ENCODE data around the gene KIAA0232.
A peak's percentile ranks its signal among the peaks of the same experiment; 100 is the strongest.
"Not testable (repeated sequence)": the region's sequence is repeated elsewhere in the genome, so short reads cannot be mapped to it uniquely, and the experiment has no call there.

The KIAA0232 gene

GRCh38 chr4:6773616-6774540, 8.6 kb upstream of the KIAA0232 start:
- DNase-seq, result no peak

- no peak for DNase-seq
Measured at GRCh38 chr4:6775746-6776145, 6.8 kb upstream of the KIAA0232 start.

GRCh38 chr4:6776920-6777635, 5.4 kb upstream of the KIAA0232 start:
- DNase-seq, result no peak

GRCh38 chr4:6777636-6778281, 4.8 kb upstream of the KIAA0232 start:
- no peak for DNase-seq

DNA sequence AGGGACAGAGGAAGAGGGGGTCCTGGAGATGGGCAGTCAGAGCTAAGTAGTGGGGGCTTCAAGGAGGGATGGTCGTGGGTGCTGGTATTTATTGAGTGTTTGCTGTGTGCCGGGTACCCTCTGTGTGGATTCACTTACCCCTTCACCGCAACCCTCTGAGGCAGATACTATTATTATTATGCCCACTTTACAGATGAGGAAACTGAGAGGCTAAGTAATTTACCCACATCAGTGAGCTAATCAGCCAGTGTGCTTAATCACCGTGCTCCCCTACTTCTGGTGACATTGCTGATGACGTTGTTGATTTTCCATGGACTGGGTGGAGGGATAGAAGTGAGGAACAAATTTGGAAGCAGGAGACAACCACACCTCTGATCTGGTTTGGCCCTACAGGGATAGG, 4.1 kb upstream of the KIAA0232 start:
- DNase-seq, result no peak

DNA sequence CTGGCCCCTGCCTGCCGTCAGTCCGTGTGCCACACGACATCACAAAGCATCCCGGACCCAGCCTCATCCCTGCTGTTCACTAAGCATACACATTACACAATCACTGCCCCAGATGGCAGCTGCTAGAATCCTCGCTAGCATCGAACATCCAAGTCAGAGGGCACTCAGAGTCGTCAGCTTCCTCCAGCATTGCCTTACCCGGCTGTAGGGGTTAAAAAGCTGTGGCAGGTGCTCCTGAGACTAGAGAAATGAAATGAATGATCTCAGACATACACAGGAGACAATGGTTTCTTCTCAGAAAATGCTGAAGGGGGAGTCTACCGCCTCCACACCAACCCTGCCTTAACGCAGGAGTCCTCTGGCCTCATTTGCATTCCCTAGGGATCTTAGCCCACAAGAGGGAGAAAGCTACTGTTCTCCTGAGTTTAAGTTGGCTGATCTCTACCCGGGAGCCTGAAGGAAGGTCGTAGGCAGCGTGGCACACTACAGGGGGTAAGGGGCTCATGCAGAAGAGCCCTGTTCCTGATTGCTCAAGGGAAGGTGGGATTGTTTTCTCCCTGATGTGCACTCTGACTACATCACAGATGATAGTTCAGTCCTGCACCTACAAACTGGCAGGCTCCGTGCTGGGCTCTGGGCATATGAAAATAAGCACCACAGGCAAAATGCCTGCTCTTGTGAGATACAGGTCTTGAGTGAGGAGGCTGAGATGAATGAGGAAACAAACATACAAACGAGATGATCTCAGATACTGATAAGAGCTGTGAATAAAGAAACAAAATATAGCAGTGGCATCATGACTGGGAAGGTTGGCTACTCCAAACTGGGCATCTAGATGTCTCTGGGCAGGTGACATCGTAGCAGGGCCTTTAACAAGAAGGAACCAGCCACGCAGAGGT, 2.6 kb upstream of the KIAA0232 start:
- DNase-seq, result peak in 15 of 58 donors; percentile 13 to 47 (median 26)

DNA sequence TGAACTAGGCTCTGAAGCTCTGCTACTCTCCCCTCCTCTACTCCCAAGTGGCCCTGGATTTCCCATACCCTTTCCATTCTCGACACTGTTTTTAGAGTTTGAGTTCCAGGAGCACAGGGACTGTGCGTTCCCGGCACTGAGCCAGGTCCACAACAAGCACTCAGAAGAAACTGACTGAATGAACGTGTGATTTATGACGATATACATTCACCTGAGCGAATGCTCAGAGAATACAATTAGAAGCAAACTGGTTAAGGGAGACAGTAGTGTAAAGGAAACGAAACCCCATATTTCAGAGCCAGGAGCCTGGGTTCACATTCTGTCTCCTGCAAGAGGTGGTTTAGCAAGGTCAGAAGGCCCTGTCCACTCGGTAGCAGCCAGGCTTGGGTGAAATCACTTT, 1.4 kb upstream of the KIAA0232 start:
- DNase-seq, result no peak

DNA sequence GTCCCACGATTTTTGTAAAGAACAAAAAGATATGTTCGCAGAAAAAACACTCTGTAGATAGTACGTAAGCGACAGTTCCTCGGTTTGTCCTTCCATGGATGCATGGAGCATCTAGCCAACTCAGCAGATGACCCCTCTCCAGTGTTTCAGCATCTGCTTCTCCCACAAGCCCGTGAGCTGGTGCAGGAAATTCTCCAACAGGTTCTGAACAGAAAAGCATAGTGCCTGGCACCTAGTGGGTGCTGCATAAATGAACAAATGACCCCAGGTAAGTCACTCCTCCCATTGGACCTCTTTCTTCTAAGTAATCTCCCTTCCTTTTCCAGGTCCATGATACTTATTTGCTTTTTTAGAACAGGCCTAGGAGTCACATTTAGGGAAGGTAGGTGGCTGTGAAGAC, 966 bp upstream of the KIAA0232 start:
- no peak for DNase-seq

- DNase-seq, result peak in 1 of 58 donors; percentile 60
Measured at GRCh38 chr4:6782846-6783110, 251 bp downstream of the KIAA0232 start.

- peak; percentile 49 to 96 (median 90) for DNase-seq
Measured at GRCh38 chr4:6783111-6783981, 819 bp downstream of the KIAA0232 start.

- DNase-seq, result no peak
Measured at GRCh38 chr4:6785572-6785925, 3.0 kb downstream of the KIAA0232 start.

DNA sequence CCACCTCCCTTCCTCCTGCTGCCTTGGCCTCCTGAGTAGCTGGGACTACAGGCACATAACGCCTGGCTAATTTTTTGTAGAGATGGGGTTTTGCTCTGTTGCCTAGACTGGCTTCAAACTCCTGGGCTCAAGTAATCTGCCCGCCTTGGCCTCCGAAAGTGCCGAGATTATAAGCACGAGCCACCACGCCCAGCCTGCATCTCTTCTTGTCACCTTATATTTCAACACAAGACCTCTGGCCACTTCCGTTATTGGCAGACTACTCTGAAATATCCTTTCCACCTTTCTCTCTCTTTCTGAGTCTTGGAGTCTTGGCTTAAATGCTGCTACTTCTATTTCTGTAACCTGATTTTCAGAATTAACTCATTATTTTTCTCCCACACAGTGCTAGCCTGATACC, 5.6 kb downstream of the KIAA0232 start:
- no peak for DNase-seq

DNA sequence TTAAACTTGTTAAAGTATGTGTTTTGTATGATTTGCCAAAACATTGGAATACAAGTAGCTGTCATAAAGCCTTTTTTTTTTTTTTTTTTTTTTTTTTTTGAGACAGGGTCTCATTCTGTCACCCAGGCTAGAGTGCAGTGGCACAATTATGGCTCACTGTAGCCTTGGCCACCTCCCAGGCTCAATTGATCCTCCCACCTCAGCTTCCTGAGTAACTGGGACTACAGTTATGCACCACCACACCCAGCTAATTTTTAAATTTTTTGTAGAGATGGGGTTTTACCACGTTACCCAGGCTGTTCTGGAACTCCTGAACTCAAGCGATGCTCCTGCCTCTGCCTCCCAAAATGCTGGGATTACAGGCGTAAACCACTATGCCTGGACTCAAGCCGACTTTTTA, 8.7 kb downstream of the KIAA0232 start:
- DNase-seq, result not testable (repeated sequence)

DNA sequence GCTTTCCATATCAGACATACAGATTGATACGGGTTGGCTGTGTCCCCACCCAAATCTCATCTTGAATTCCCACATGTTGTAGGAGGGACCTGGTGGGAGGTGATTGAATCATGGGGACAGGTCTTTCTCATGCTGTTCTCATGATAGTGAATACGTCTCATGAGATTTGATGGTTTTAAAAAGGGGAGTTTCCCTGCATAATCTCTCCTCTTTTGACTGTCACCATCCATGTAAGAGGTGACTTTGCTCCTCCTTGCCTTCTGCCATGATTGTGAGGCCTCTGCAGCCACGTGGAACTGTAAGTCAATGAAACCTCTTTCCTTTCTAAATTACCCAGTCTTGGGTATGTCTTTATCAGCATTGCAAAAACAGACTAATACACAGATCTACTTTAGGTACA, 9.3 kb downstream of the KIAA0232 start:
- DNase-seq, result not testable (repeated sequence)

DNA sequence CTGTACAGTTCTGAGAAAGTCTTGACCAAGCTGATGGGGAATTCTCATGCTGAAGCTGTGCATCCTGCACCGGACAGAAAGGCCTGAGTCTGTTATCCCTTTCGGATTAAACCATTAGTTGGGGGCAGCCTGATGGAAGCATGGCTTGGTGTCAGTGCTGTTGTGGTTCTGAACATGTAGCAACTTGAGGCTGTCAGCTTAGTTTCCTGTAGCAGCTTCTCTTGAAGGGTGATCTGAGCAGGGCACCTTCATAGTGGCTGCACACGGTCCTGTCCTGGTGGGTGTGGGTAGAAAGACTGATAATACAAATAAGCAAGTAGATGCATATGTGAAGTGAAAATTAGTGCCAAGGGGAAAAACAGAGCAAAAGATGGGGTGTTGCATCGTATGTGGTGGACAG, 11.7 kb downstream of the KIAA0232 start:
- no peak for DNase-seq

DNA sequence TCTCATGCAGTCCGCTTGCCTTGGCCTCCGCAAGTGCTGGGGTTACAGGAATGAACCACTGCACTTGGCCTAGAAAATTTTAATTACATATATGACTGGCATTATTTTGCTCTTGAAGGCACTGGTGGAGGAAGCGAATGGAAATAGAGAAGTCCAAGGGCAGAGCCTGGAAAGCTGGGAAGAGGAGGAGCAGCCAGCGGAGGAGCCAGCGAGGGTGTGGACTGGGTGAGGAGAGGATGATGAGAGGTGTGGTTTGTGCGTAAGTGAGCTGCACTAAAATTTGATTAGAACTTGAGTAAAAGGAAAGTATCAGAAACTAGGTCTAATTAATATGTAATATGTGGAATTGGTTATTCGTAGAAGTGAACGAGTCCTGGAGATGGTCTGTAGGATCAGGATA, 13.3 kb downstream of the KIAA0232 start:
- DNase-seq, result no peak

DNA sequence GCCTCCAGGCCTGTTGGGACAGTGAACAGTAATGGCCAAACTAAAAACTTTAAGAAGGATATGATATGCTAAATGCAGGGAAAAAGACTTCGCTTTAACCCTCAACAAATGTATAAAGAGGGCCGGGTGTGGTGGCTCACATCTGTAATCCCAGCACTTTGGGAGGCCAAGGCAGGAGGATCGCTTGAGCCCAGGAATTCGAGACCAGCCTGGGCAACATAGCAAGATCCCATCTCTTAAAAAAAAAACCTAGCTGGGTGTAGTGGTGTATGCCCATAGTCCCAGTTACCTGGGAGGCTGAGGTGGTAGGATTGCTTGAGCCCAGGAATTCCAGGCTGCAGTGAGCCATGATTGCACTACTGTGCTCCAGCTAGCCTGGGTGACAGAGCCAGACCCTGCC, 14.8 kb downstream of the KIAA0232 start:
- not testable (repeated sequence) for DNase-seq

DNA sequence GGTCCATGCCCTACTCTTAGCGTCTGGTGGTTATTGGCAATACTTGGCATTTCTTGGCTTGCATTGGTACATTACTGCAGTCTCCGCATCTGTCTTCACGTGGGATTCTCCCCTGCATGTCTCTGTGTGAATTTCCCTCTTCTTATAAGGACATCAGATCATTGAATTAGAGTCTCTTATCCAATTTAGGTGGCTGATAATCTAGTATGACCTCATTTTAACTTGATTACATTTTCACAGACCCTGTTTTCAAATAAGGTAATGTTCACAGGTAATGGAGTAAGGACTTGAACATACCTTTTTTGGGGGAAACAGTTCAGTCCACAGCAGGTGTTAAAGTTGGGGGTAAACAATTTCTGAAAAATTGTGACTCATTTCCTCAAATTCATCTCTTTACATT, 16.6 kb downstream of the KIAA0232 start:
- no peak for DNase-seq

GRCh38 chr4:6802025-6802424, 19.5 kb downstream of the KIAA0232 start:
- DNase-seq, result no peak

DNA sequence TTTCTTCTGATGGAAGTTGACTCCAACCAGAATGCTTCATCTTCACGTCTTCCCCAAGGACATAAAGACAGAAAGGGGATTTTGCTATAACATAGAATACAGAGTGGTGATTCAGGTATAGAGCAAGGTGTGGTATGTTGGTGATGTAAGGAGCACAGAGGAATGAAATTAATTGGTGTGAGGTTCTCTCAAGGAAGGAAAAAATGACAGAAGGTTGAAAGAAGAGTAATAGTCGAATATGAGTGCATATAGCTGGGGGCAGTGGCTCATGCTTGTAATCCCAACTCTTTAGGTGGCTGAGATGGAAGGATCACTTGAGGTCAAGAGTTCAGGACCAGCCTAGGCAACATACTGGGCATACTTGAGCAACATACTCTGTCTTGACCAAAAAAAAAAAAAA, 20.1 kb downstream of the KIAA0232 start:
- no peak for DNase-seq
